Loucy (cell line): ENCODE data around the gene NANOGP8.

ENCODE experiments used
- H2AFZ ChIP-seq: fragments of 200-600 bp; sonication (generic); 2 replicates; pipeline ENCODE4 v1.6.0; 2016; ENCODE audit warnings: antibody characterized with exemption, mild to moderate bottlenecking, low read length, moderate library complexity
- H3F3A ChIP-seq: fragments of 200-600 bp; 2 replicates; pipeline ENCODE4 v1.6.0; 2016; ENCODE audit warnings: antibody characterized with exemption, low read depth, mild to moderate bottlenecking
- H3K27me3 ChIP-seq: fragments of 200-600 bp; sonication (generic); 2 replicates; pipeline ENCODE4 v1.6.1; 2014; ENCODE audit warnings: low read length, mild to moderate bottlenecking; ENCODE audit not compliant: insufficient read depth, poor library complexity, severe bottlenecking
- H3K36me3 ChIP-seq: fragments of 200-600 bp; sonication (generic); 2 replicates; pipeline ENCODE4 v1.6.1; 2016; ENCODE audit warnings: low read length; ENCODE audit not compliant: insufficient read depth
- H3K4me1 ChIP-seq: fragments of 200-600 bp; sonication (generic); 2 replicates; pipeline ENCODE4 v1.5.1; 2014; ENCODE audit warnings: low read length, mild to moderate bottlenecking; ENCODE audit not compliant: insufficient read depth, poor library complexity, severe bottlenecking
- H3K4me2 ChIP-seq: fragments of 200-600 bp; sonication (generic); 2 replicates; pipeline ENCODE4 v1.6.0; 2014; ENCODE audit warnings: antibody characterized with exemption, low read length, low read depth, mild to moderate bottlenecking; ENCODE audit not compliant: poor library complexity, severe bottlenecking
- H3K4me3 ChIP-seq: fragments of 200-600 bp; sonication (generic); 2 replicates; pipeline ENCODE4 v1.5.1; 2014; ENCODE audit warnings: low read length, mild to moderate bottlenecking, mixed read lengths; ENCODE audit not compliant: poor library complexity, severe bottlenecking
- H3K79me2 ChIP-seq: fragments of 200-600 bp; sonication (generic); 2 replicates; pipeline ENCODE4 v1.6.1; 2014; ENCODE audit warnings: low read length; ENCODE audit not compliant: insufficient read depth
- H3K9ac ChIP-seq: fragments of 200-600 bp; sonication (generic); 2 replicates; pipeline ENCODE4 v1.6.0; 2014; ENCODE audit warnings: mild to moderate bottlenecking, low read depth, low read length, moderate library complexity; ENCODE audit not compliant: poor library complexity, severe bottlenecking
- H3K9me2 ChIP-seq: fragments of 200-600 bp; sonication (generic); replicated peaks from 2 replicates; pipeline ENCODE4 v1.6.1; 2016; ENCODE audit warnings: low read depth, low read length, mixed read lengths
- H3K9me3 ChIP-seq: fragments of 200-600 bp; sonication (generic); 2 replicates; pipeline ENCODE4 v1.6.1; 2014; ENCODE audit warnings: mild to moderate bottlenecking, antibody characterized with exemption, low read length, low read depth; ENCODE audit not compliant: insufficient read depth
- H4K20me1 ChIP-seq: fragments of 200-600 bp; sonication (generic); 2 replicates; pipeline ENCODE4 v1.6.0; 2014; ENCODE audit warnings: antibody characterized with exemption, low read length, mild to moderate bottlenecking; ENCODE audit not compliant: insufficient read depth, poor library complexity, severe bottlenecking
- CTCF ChIP-seq: fragments of 200-600 bp; sonication (generic); conservative IDR thresholded peaks from 2 replicates; pipeline ENCODE4 v1.5.1; 2014; ENCODE audit warnings: mild to moderate bottlenecking, antibody characterized with exemption, low read length
- EZH2phosphoT487 ChIP-seq: fragments of 200-600 bp; IDR thresholded peaks from 2 replicates; pipeline ENCODE4 v1.6.1; 2018; ENCODE audit warnings: antibody characterized with exemption, mild to moderate bottlenecking, moderate library complexity, borderline replicate concordance

The NANOGP8 gene

GRCh38 chr15:35104526-35105147 lies 19.5 kb upstream of the NANOGP8 start:
- Histone ChIP-seq H3K4me3 (no peak overlapping the region), H4K20me1 (no peaks in the 10 kb centered on the region), H3K27me3 (no peaks in the 10 kb centered on the region), H3K79me2 (no peaks in the 10 kb centered on the region), H3K9me2 (0 out of 2 replicates have a peak, but pooled peaks cover 6% of the 10 kb centered on the region), H3K36me3 (no peaks in the 10 kb centered on the region), H3K9me3 (no peaks in the 10 kb centered on the region), H3F3A (no peaks in the 10 kb centered on the region), H3K9ac (no peak overlapping the region), H3K4me1 (no peaks in the 10 kb centered on the region), H2AFZ (no peak overlapping the region), H3K4me2 (no peak overlapping the region)
- no peak for TF ChIP-seq CTCF
- TF ChIP-seq EZH2phosphoT487, result no peak

DNA sequence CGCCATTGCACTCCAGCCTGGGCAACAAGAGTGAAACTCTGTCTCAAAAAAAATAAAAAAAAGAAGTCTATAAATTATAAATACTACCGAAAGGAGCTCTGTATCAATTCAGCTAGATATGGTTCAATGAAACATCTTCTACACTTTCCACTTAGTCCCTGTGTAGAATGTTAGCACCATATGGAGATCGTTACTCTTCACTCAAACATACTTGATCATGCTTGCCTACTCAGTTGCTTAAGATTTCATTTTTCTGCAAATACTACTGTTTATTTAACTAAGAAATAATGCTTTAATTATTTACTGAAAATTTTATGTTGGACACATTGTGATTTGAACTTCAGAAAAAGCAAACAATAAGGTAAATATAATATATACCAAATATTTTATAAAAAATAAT lies 17.1 kb upstream of the NANOGP8 start:
- no peaks in the 10 kb centered on the region for H3K36me3 ChIP-seq
- H3K4me2 ChIP-seq, result no peak overlapping the region
- TF ChIP-seq EZH2phosphoT487 (no peak), CTCF (no peak)
- no peaks in the 10 kb centered on the region for H4K20me1 ChIP-seq
- H3K9me2 ChIP-seq, result 0 out of 2 replicates have a peak, but pooled peaks cover 6% of the 10 kb centered on the region
- H2AFZ ChIP-seq, result no peak overlapping the region
- H3K9me3 ChIP-seq, result no peaks in the 10 kb centered on the region
- H3K4me3 ChIP-seq, result no peak overlapping the region
- H3K9ac ChIP-seq, result no peak overlapping the region
- H3K27me3 ChIP-seq, result no peaks in the 10 kb centered on the region
- no peaks in the 10 kb centered on the region for H3F3A ChIP-seq
- H3K79me2 ChIP-seq, result no peaks in the 10 kb centered on the region
- no peaks in the 10 kb centered on the region for H3K4me1 ChIP-seq

GRCh38 chr15:35101335-35101734 lies 16.2 kb upstream of the NANOGP8 start:
- Histone ChIP-seq H3K4me1 (no peaks in the 10 kb centered on the region), H3K36me3 (no peaks in the 10 kb centered on the region), H3K9me3 (no peaks in the 10 kb centered on the region), H3K27me3 (no peaks in the 10 kb centered on the region), H3F3A (no peaks in the 10 kb centered on the region), H2AFZ (no peak overlapping the region), H3K9ac (no peak overlapping the region), H3K4me2 (no peak overlapping the region), H3K4me3 (no peak overlapping the region), H3K9me2 (0 out of 2 replicates have a peak, but pooled peaks cover 6% of the 10 kb centered on the region), H3K79me2 (no peaks in the 10 kb centered on the region), H4K20me1 (no peaks in the 10 kb centered on the region)
- TF ChIP-seq CTCF (no peak), EZH2phosphoT487 (no peak)
